Measurements from ENCODE around the gene EML2.
A peak's percentile ranks its signal among the peaks of the same experiment; 100 is the strongest.

Gene EML2

DNA sequence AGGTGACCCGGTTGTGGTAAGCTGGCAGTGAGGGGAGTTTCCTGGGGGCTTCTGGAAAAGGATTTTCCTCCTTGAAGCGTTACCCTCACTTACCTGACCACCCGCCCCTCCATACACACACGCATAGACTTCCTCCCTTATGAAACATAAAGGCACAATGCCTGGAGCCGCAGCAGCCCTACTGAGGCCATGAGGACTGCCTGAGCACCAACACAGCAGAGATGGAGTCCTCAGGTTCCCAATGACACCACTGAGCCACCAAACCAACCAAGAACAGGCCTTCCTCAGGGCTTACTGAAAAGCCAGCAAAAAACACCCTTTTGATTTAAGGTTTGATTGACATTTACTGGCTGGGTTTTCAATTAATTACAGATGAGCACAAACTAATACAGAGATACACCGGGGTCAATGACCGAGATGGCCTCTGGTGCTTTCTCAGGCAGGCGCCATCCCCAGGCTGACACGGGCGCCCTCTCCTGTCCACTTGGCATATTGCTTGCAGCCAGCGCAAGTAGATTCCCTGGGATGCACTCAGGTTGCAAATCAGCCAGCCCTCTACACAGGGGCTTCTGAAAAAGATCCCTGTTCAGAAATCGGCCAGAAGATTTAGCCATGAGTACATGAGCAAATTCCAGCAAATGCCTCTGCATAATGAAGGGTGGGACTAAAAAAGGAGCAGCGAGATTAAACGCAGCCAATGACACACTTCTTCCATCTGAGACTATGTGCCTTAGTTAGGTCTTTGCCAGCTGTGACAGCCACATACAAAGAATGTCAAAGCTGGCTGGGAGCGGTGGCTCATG, 69.4 kb downstream of the EML2 start:
- no peaks in the 10 kb centered on the region; a peak in 1 of 3 replicates for H3K36me3 ChIP-seq (ENCODE audit: control insufficient read depth in 2 of 2, insufficient read depth in 1 of 2, low read length in 2 of 2)
- no peak overlapping the region for H3K4me3 ChIP-seq (ENCODE audit: low read depth, low read length)
- H3K4me1 ChIP-seq (ENCODE audit: control insufficient read depth, insufficient read depth, low read length), result peaks cover 7% of the 10 kb centered on the region
- H3K27ac ChIP-seq (ENCODE audit: extremely low read depth, low read depth, low read length), result no peak overlapping the region
- POLR2A ChIA-PET, result interaction anchor here (0.6 kb wide), 1 partner anchor 34 kb away, joined by 3 read pairs; no protein-coding TSS in a partner anchor
- CTCF ChIA-PET, result interaction anchor here (0.7 to 4.8 kb wide), 6 partner anchors 10 to 74 kb away, joined by 3 to 46 read pairs (median 3); no protein-coding TSS in a partner anchor
- peak; percentile 46 for TF ChIP-seq ZNF654 (tag by site-specific recombination; IDR thresholded peaks at IDR 0.05; ENCODE audit: low read depth)
- no peak for TF ChIP-seq ZNF624 (tag by site-specific recombination; IDR thresholded peaks at IDR 0.05)
- TF ChIP-seq, protein P1, sequence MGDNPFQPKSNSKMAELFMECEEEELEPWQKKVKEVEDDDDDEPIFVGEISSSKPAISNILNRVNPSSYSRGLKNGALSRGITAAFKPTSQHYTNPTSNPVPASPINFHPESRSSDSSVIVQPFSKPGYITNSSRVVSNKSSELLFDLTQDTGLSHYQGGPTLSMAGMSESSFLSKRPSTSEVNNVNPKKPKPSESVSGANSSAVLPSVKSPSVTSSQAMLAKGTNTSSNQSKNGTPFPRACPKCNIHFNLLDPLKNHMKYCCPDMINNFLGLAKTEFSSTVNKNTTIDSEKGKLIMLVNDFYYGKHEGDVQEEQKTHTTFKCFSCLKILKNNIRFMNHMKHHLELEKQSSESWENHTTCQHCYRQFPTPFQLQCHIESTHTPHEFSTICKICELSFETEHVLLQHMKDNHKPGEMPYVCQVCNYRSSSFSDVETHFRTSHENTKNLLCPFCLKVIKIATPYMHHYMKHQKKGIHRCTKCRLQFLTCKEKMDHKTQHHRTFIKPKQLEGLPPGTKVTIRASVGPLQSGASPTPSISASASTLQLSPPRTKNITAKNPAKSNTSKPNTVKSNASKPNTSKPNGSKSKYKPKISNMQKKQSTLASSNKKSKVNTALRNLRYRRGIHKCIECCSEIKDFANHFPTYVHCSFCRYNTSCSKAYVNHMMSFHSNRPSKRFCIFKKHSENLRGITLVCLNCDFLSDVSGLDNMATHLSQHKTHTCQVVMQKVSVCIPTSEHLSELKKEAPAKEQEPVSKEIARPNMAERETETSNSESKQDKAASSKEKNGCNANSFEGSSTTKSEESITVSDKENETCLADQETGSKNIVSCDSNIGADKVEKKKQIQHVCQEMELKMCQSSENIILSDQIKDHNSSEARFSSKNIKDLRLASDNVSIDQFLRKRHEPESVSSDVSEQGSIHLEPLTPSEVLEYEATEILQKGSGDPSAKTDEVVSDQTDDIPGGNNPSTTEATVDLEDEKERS (tag by site-specific recombination; IDR thresholded peaks at IDR 0.05), result 0 out of 2 replicates have a peak, but pooled peaks have one; percentile 54
- TF ChIP-seq ZSCAN30 (tag by site-specific recombination; IDR thresholded peaks at IDR 0.05), result 0 out of 2 replicates have a peak, but pooled peaks have one; percentile 18
- TF ChIP-seq SETDB1 (IDR thresholded peaks at IDR 0.05; ENCODE audit: insufficient read length, low read length), result peak; percentile 36
- TF ChIP-seq, protein P2, sequence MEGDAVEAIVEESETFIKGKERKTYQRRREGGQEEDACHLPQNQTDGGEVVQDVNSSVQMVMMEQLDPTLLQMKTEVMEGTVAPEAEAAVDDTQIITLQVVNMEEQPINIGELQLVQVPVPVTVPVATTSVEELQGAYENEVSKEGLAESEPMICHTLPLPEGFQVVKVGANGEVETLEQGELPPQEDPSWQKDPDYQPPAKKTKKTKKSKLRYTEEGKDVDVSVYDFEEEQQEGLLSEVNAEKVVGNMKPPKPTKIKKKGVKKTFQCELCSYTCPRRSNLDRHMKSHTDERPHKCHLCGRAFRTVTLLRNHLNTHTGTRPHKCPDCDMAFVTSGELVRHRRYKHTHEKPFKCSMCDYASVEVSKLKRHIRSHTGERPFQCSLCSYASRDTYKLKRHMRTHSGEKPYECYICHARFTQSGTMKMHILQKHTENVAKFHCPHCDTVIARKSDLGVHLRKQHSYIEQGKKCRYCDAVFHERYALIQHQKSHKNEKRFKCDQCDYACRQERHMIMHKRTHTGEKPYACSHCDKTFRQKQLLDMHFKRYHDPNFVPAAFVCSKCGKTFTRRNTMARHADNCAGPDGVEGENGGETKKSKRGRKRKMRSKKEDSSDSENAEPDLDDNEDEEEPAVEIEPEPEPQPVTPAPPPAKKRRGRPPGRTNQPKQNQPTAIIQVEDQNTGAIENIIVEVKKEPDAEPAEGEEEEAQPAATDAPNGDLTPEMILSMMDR (tag by site-specific recombination; IDR thresholded peaks at IDR 0.05), result peak; percentile 51; the same call in 1 of the 2 replicates
- no peak for TF ChIP-seq ZNF623 (tag by site-specific recombination; IDR thresholded peaks at IDR 0.05)
- TF ChIP-seq ZBTB17 (tag by site-specific recombination; IDR thresholded peaks at IDR 0.05), result peak; percentile 68
- no peaks in the 10 kb centered on the region for H3K9me3 ChIP-seq (ENCODE audit: control insufficient read depth, insufficient read depth, low read depth, low read length)

DNA sequence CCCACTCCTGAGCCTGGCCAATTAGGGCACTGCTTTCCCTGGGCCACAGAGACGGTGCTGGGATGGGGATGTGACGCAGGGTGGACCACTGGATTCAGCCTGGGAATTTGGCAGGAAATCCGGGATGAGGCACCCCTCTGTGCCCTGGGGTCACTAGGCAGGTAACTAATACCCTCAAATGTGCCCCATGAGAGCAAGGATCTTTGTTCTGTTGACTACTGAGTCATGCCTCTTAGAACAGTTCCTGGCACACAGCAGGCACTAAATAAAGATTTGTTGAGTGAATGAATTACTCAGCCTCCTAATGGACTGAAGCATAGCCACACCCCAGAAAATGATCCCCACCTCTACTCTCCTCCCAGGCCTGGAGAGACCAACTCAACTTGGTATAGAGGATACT, 70.5 kb downstream of the EML2 start:
- Histone ChIP-seq H3K36me3 (ENCODE audit: control insufficient read depth in 2 of 2, insufficient read depth in 1 of 2, low read length in 2 of 2) (no peaks in the 10 kb centered on the region; a peak in 1 of 3 replicates), H3K27ac (ENCODE audit: extremely low read depth, low read depth, low read length) (no peak overlapping the region), H3K9me3 (ENCODE audit: control insufficient read depth, insufficient read depth, low read depth, low read length) (no peaks in the 10 kb centered on the region), H3K4me1 (ENCODE audit: control insufficient read depth, insufficient read depth, low read length) (peaks cover 7% of the 10 kb centered on the region), H3K4me3 (ENCODE audit: low read depth, low read length) (no peak overlapping the region)
- POLR2A ChIA-PET, result no interaction called here
- CTCF ChIA-PET, result interaction anchor here (0.9 to 4.8 kb wide), 4 partner anchors 11 to 129 kb away, joined by 3 to 46 read pairs (median 4); no protein-coding TSS in a partner anchor
- TF ChIP-seq, protein P3, sequence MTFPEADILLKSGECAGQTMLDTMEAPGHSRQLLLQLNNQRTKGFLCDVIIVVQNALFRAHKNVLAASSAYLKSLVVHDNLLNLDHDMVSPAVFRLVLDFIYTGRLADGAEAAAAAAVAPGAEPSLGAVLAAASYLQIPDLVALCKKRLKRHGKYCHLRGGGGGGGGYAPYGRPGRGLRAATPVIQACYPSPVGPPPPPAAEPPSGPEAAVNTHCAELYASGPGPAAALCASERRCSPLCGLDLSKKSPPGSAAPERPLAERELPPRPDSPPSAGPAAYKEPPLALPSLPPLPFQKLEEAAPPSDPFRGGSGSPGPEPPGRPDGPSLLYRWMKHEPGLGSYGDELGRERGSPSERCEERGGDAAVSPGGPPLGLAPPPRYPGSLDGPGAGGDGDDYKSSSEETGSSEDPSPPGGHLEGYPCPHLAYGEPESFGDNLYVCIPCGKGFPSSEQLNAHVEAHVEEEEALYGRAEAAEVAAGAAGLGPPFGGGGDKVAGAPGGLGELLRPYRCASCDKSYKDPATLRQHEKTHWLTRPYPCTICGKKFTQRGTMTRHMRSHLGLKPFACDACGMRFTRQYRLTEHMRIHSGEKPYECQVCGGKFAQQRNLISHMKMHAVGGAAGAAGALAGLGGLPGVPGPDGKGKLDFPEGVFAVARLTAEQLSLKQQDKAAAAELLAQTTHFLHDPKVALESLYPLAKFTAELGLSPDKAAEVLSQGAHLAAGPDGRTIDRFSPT (tag by site-specific recombination; IDR thresholded peaks at IDR 0.05), result no peak
- TF ChIP-seq SCRT1 (tag by site-specific recombination; IDR thresholded peaks at IDR 0.05; ENCODE audit: borderline replicate concordance) (no peak), ZBTB17 (tag by site-specific recombination; IDR thresholded peaks at IDR 0.05) (0 out of 2 replicates have a peak, but pooled peaks have one; percentile 13), ZNF596 (tag by site-specific recombination; IDR thresholded peaks at IDR 0.05) (no peak), SETDB1 (IDR thresholded peaks at IDR 0.05; ENCODE audit: insufficient read length, low read length) (no peak), GLI4 (tag by site-specific recombination; IDR thresholded peaks at IDR 0.05) (no peak), ZFP3 (tag by site-specific recombination; IDR thresholded peaks at IDR 0.05; ENCODE audit: low read depth) (no peak), KLF16 (tag by site-specific recombination; IDR thresholded peaks at IDR 0.05) (peak; percentile 21; the same call in 1 of the 2 replicates), KLF9 (tag by site-specific recombination; IDR thresholded peaks at IDR 0.05; ENCODE audit: low read depth) (peak; percentile 55; the same call in 1 of the 2 replicates), ZNF391 (tag by site-specific recombination; IDR thresholded peaks at IDR 0.05; ENCODE audit: borderline replicate concordance, low read depth) (peak; percentile 26; the same call in 1 of the 2 replicates), WT1 (tag by site-specific recombination; IDR thresholded peaks at IDR 0.05) (peak; percentile 64)
- TF ChIP-seq, protein P4, sequence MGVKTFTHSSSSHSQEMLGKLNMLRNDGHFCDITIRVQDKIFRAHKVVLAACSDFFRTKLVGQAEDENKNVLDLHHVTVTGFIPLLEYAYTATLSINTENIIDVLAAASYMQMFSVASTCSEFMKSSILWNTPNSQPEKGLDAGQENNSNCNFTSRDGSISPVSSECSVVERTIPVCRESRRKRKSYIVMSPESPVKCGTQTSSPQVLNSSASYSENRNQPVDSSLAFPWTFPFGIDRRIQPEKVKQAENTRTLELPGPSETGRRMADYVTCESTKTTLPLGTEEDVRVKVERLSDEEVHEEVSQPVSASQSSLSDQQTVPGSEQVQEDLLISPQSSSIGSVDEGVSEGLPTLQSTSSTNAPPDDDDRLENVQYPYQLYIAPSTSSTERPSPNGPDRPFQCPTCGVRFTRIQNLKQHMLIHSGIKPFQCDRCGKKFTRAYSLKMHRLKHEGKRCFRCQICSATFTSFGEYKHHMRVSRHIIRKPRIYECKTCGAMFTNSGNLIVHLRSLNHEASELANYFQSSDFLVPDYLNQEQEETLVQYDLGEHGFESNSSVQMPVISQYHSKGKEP (tag by site-specific recombination; IDR thresholded peaks at IDR 0.05), result no peak
- TF ChIP-seq, protein P5, sequence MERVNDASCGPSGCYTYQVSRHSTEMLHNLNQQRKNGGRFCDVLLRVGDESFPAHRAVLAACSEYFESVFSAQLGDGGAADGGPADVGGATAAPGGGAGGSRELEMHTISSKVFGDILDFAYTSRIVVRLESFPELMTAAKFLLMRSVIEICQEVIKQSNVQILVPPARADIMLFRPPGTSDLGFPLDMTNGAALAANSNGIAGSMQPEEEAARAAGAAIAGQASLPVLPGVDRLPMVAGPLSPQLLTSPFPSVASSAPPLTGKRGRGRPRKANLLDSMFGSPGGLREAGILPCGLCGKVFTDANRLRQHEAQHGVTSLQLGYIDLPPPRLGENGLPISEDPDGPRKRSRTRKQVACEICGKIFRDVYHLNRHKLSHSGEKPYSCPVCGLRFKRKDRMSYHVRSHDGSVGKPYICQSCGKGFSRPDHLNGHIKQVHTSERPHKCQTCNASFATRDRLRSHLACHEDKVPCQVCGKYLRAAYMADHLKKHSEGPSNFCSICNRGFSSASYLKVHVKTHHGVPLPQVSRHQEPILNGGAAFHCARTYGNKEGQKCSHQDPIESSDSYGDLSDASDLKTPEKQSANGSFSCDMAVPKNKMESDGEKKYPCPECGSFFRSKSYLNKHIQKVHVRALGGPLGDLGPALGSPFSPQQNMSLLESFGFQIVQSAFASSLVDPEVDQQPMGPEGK (tag by site-specific recombination; IDR thresholded peaks at IDR 0.05), result peak; percentile 61; the same call in 1 of the 2 replicates
- TF ChIP-seq, protein P6, sequence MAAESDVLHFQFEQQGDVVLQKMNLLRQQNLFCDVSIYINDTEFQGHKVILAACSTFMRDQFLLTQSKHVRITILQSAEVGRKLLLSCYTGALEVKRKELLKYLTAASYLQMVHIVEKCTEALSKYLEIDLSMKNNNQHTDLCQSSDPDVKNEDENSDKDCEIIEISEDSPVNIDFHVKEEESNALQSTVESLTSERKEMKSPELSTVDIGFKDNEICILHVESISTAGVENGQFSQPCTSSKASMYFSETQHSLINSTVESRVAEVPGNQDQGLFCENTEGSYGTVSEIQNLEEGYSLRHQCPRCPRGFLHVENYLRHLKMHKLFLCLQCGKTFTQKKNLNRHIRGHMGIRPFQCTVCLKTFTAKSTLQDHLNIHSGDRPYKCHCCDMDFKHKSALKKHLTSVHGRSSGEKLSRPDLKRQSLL (tag by site-specific recombination; IDR thresholded peaks at IDR 0.05), result peak; percentile 40; the same call in 1 of the 2 replicates
